B cell (primary cell): Measurements from ENCODE around the gene WDR87. TPM values are rescaled to one million over a fixed set of nuclear protein-coding genes. Genes with fewer than 3 reads are reported as not detected.

Experiments
- ATAC-seq: fragments of 200-7000 bp; cut with Tn5 transposase; one replicate; pipeline ENCODE4 v1.10.0; 2021; ENCODE audit warnings: low read depth, mild to moderate bottlenecking, moderate number of reproducible peaks, moderate library complexity
- CTCF ChIA-PET: fragments of 350-600 bp; sonication (Branson Sonifier 250); formaldehyde crosslinking; loops from one replicate; lab custom pipeline; 2021; ENCODE audit warnings: antibody characterized with exemption, inconsistent platforms; lab: Charles Lee
- POLR2A ChIA-PET: fragments of 350-600 bp; sonication (Branson Sonifier 250); formaldehyde crosslinking; loops from one replicate; lab custom pipeline; 2021; ENCODE audit warnings: antibody characterized with exemption; lab: Charles Lee
- DNase-seq: peaks from one replicate; pipeline ENCODE4 v3.0.0; 2013
- H2AFZ ChIP-seq: 2 replicates; pipeline ENCODE4 v1.6.1; 2012; ENCODE audit warnings: mild to moderate bottlenecking, low read depth, low read length; ENCODE audit not compliant: insufficient read depth, poor library complexity, severe bottlenecking
- H3K27ac ChIP-seq, 2 donors: 1 replicate in 1 of 2; 2 replicates in 1 of 2; pipeline ENCODE4 v1.5.1; 2012 to 2013; ENCODE audit warnings: low read length in 2 of 2, mild to moderate bottlenecking in 2 of 2, moderate library complexity in 1 of 2
- H3K27me3 ChIP-seq, 4 experiments: fragments of 200-600 bp in 1 of 4; sonication (generic) in 1 of 4; replicated peaks in 1 of 4; 1 replicate in 2 of 4; 2 replicates in 2 of 4; pipeline versions ENCODE4 v1.6.1 to v1.7.0; 2013 to 2016; ENCODE audit warnings: low read length in 3 of 4, mild to moderate bottlenecking in 2 of 4, mixed read lengths in 1 of 4, moderate library complexity in 1 of 4; ENCODE audit not compliant: insufficient read depth in 4 of 4, control insufficient read depth in 3 of 4; ENCODE audit errors: control extremely low read depth in 1 of 4
- H3K36me3 ChIP-seq, 2 experiments: replicated peaks in 1 of 2; 1 replicate in 1 of 2; 2 replicates in 1 of 2; pipeline versions ENCODE4 v1.6.1 to v1.7.1; 2013; ENCODE audit warnings: low read length in 1 of 2; ENCODE audit not compliant: insufficient read depth in 2 of 2, control insufficient read depth in 1 of 2; ENCODE audit errors: control extremely low read depth in 1 of 2, extremely low read depth in 1 of 2
- H3K4me1 ChIP-seq, 2 donors: fragments of 200-600 bp in 1 of 2; sonication (generic) in 1 of 2; 1 replicate in 1 of 2; 2 replicates in 1 of 2; pipeline versions ENCODE4 v1.5.1 to v1.6.1; 2013 to 2017; ENCODE audit warnings: low read length in 2 of 2; ENCODE audit not compliant: control insufficient read depth in 2 of 2, insufficient read depth in 2 of 2
- H3K4me2 ChIP-seq: replicated peaks from 2 replicates; pipeline ENCODE3; 2012; ENCODE audit warnings: mild to moderate bottlenecking, low read depth, low read length; ENCODE audit not compliant: poor library complexity, severe bottlenecking
- H3K4me3 ChIP-seq, 5 experiments: fragments of 200-600 bp in 1 of 5; sonication (generic) in 1 of 5; 1 replicate in 3 of 5; 2 replicates in 2 of 5; pipeline versions ENCODE4 v1.5.1 to v1.7.0; 2011 to 2016; ENCODE audit warnings: low read length in 4 of 5, mild to moderate bottlenecking in 4 of 5, low read depth in 2 of 5, control low read depth in 1 of 5, moderate library complexity in 1 of 5; ENCODE audit not compliant: insufficient read depth in 1 of 5; ENCODE audit errors: control extremely low read depth in 1 of 5, extremely low read depth in 1 of 5
- H3K79me2 ChIP-seq: fragments of 200-600 bp; sonication (generic); one replicate; pipeline ENCODE4 v1.6.0; 2016; ENCODE audit warnings: low read length; ENCODE audit not compliant: control insufficient read depth, insufficient read depth
- H3K9ac ChIP-seq: fragments of 200-600 bp; sonication (generic); 2 replicates; pipeline ENCODE4 v1.6.1; 2017; ENCODE audit warnings: mild to moderate bottlenecking, low read length, moderate library complexity
- H3K9me3 ChIP-seq, 3 donors: one replicate each; pipeline versions ENCODE4 v1.6.1 to v1.7.1; 2013; ENCODE audit warnings: low read length in 2 of 3; ENCODE audit not compliant: control insufficient read depth in 2 of 3, insufficient read depth in 1 of 3; ENCODE audit errors: control extremely low read depth in 1 of 3
- H4K20me1 ChIP-seq: 2 replicates; pipeline ENCODE4 v1.6.0; 2012; ENCODE audit warnings: mild to moderate bottlenecking, low read length; ENCODE audit not compliant: insufficient read depth, control insufficient read depth, poor library complexity, severe bottlenecking
- H3K27ac Mint-ChIP-seq: one replicate; pipeline ENCODE4 v1.8.0; 2021; ENCODE audit warnings: mixed read lengths
- H3K27me3 Mint-ChIP-seq: one replicate; pipeline ENCODE4 v1.8.0; 2021; ENCODE audit warnings: mixed read lengths
- H3K4me1 Mint-ChIP-seq: one replicate; pipeline ENCODE4 v1.8.0; 2021; ENCODE audit warnings: mixed read lengths
- H3K4me3 Mint-ChIP-seq: one replicate; pipeline ENCODE4 v1.8.0; 2021; ENCODE audit warnings: mixed read lengths
- H3K9me3 Mint-ChIP-seq: one replicate; pipeline ENCODE4 v1.8.0; 2022; ENCODE audit warnings: mixed read lengths; ENCODE audit not compliant: insufficient read depth
- CTCF ChIP-seq: fragments of 200-600 bp; IDR thresholded peaks from one replicate; pipeline ENCODE4 v1.8.0; 2022; ENCODE audit warnings: antibody characterized with exemption, mild to moderate bottlenecking
- EZH2 ChIP-seq: IDR thresholded peaks from 2 replicates; pipeline ENCODE4 v1.6.1; 2012; ENCODE audit warnings: borderline replicate concordance, low read depth, mild to moderate bottlenecking, moderate library complexity, low read length; ENCODE audit not compliant: insufficient read depth, poor library complexity, severe bottlenecking
- WGBS: methylation state at CpG from one replicate; pipeline ENCODE4 v1.1.5; 2013; ENCODE audit warnings: missing lambda C conversion rate; ENCODE audit not compliant: insufficient coverage; 5-methylcytosine and 5-hydroxymethylcytosine counted together
- intact Hi-C: fragments of 100-400 bp; cut with micrococcal nuclease; formaldehyde crosslinking; loops from one replicate; pipeline ENCODE4 v1.10.0; 2022
- polyA plus RNA-seq: library from polyadenylated mRNA; depleted of rRNA; stranded (reverse); fragments of >200 nt; gene quantifications from 2 replicates; pipeline ENCODE4 v1.2.3, GENCODE V29; 2012
- total RNA-seq, 2 donors: library from RNA; stranded (reverse); fragments of 120-200 nt in 1 of 2; gene quantifications; 1 replicate in 1 of 2; 2 replicates in 1 of 2; pipeline versions ENCODE4 v1.2.3 to v1.2.4, GENCODE V29; 2013 to 2022

WDR87 gene
- total and polyA plus RNA-seq, 2 donors (not counting 1 experiment from before 2014, with no cell fraction given) = not detected

- Histone ChIP-seq H3K9ac (no peak overlapping the region), H2AFZ (no peak overlapping the region), H4K20me1 (peaks cover 32% of the 10 kb centered on the region), H3K4me1 (peaks cover 12 to 23% of the 10 kb centered on the region in 2 donors), H3K27me3 (no peaks in the 10 kb centered on the region), H3K36me3 (peaks cover 5 to 40% of the 10 kb centered on the region in 2 experiments), H3K27ac (peak overlapping the region in 1 of 2 donors; percentile 16), H3K4me2 (no peak overlapping the region), H3K9me3 (no peaks in the 10 kb centered on the region), H3K4me3 (no peak overlapping the region), H3K79me2 (peaks cover 100% of the 10 kb centered on the region)
- no peak for DNase-seq
- 98% methylated on average over 4 of the region's 6 CpGs for WGBS
- no peaks in the 10 kb centered on the region for H3K27me3 Mint-ChIP-seq
- no peak for TF ChIP-seq EZH2
- no peak for TF ChIP-seq CTCF
- peaks cover 57% of the 10 kb centered on the region for H3K4me1 Mint-ChIP-seq
- H3K27ac Mint-ChIP-seq = no peak overlapping the region
- ChIA-PET CTCF (interaction anchor here (1.0 kb wide), 1 partner anchor 9 kb away, joined by 3 read pairs; no protein-coding TSS in a partner anchor), POLR2A (no interaction called here)
- no peaks in the 10 kb centered on the region for H3K9me3 Mint-ChIP-seq
- no peak for ATAC-seq
- no peak overlapping the region for H3K4me3 Mint-ChIP-seq
- intact Hi-C loops = no loop called here
Measured at GRCh38 chr19:37942516-37942902, 36.1 kb upstream of the WDR87 start.

- ChIA-PET POLR2A (no interaction called here), CTCF (no interaction called here)
- peaks cover 7 to 43% of the 10 kb centered on the region in 2 experiments for H3K36me3 ChIP-seq
- peaks cover 16 to 27% of the 10 kb centered on the region in 2 donors for H3K4me1 ChIP-seq
- H3K27ac Mint-ChIP-seq = peak overlapping the region; percentile 67
- TF ChIP-seq CTCF = no peak
- H3K4me1 Mint-ChIP-seq = peaks cover 59% of the 10 kb centered on the region
- peaks cover 100% of the 10 kb centered on the region for H3K79me2 ChIP-seq
- H3K27ac ChIP-seq = no peak overlapping the region
- no peak for ATAC-seq
- intact Hi-C loops = no loop called here
- no peak overlapping the region for H2AFZ ChIP-seq
- H3K9me3 ChIP-seq = peaks cover 0 to 1% (median 0%) of the 10 kb centered on the region in 3 donors
- no peaks in the 10 kb centered on the region for H3K27me3 ChIP-seq
- no peak overlapping the region for H3K4me3 Mint-ChIP-seq
- H3K27me3 Mint-ChIP-seq = no peaks in the 10 kb centered on the region
- no peak for DNase-seq
- no peak overlapping the region for H3K4me3 ChIP-seq
- 98% methylated on average over 5 of the region's 12 CpGs for WGBS
- H3K4me2 ChIP-seq = no peak overlapping the region
- peaks cover 32% of the 10 kb centered on the region for H4K20me1 ChIP-seq
- H3K9me3 Mint-ChIP-seq = no peaks in the 10 kb centered on the region
- no peak overlapping the region for H3K9ac ChIP-seq
Measured at GRCh38 chr19:37941782-37942515, 35.6 kb upstream of the WDR87 start.
